ENCODE data around the gene LRRC25. TPM values are rescaled to one million over a fixed set of nuclear protein-coding genes. Genes with fewer than 3 reads are reported as not detected.
A peak's percentile ranks its signal among the peaks of the same experiment; 100 is the strongest.

LRRC25 gene
- total RNA-seq, 1 experiment from 2014 or later, result 0.31 TPM

DNA sequence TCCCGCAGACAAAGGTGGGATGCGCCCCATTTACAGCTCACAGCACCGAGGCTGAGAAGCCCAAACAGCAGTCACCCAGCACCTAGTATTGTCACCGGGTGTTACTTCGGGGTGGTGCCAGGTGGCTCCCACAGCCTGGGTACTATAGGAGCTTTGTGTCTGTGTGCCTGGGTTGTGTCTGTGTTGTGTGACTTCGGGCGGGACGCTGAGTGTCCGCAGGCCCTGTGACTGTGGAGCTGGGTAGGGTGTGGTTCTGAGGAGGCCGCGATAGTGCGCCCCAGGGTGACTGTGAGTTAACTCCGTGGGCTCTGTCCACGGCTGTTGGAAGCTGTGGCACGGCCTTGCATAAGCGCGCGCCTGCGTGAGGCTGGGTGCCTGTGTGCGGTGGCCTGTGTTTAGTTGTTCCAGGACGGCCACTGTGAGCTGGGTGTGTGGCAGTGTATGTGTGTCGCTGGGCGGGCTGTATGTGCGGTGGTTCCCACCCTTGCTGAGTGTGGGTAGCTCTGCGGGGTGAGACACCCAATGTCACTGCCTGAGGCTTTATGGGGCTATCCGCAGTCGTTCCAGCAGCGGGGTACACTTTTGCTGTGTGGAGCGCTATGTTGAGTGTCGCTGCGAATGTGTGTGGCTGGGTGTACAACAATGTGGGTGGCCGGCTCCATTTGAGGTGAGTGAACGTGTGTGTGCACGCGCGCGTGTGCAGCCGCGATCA is 21.2 kb upstream of the LRRC25 start:
- ChIA-PET POLR2A (interaction anchor here (0.6 to 3.0 kb wide), 5 partner anchors 10 to 475 kb away, joined by 3 to 12 read pairs (median 7); no protein-coding TSS in a partner anchor), CTCF (interaction anchor here (0.6 to 9.7 kb wide), 26 partner anchors 8 to 379 kb away, joined by 3 to 94 read pairs (median 4); partner anchors contain the start of genes GDF15, LSM4 and REX1BD)
- DNase-seq (ENCODE audit: low spot score) (no peak), ATAC-seq (no peak)
- Mint-ChIP-seq H3K27ac (no peak overlapping the region), H3K4me1 (peaks cover 27% of the 10 kb centered on the region), H3K9me3 (no peaks in the 10 kb centered on the region), H3K36me3 (no peaks in the 10 kb centered on the region), H3K27me3 (ENCODE audit: low read depth) (peaks cover 32% of the 10 kb centered on the region), H3K4me3 (peak overlapping the region; percentile 66)
- no peak for TF ChIP-seq SP1 (CRISPR knock-in tag; conservative IDR thresholded peaks at IDR 0.05)
- TF ChIP-seq RELA (CRISPR knock-in tag; IDR thresholded peaks at IDR 0.05; ENCODE audit: borderline replicate concordance), result no peak
- TF ChIP-seq, protein P1, sequence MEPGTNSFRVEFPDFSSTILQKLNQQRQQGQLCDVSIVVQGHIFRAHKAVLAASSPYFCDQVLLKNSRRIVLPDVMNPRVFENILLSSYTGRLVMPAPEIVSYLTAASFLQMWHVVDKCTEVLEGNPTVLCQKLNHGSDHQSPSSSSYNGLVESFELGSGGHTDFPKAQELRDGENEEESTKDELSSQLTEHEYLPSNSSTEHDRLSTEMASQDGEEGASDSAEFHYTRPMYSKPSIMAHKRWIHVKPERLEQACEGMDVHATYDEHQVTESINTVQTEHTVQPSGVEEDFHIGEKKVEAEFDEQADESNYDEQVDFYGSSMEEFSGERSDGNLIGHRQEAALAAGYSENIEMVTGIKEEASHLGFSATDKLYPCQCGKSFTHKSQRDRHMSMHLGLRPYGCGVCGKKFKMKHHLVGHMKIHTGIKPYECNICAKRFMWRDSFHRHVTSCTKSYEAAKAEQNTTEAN (CRISPR knock-in tag; IDR thresholded peaks at IDR 0.05), result no peak
- TF ChIP-seq SOX15 (CRISPR knock-in tag; IDR thresholded peaks at IDR 0.05), result no peak
- TF ChIP-seq TP53 (CRISPR knock-in tag; IDR thresholded peaks at IDR 0.05), result no peak
- no peak for TF ChIP-seq JUN (CRISPR knock-in tag; IDR thresholded peaks at IDR 0.05)
- TF ChIP-seq, protein P2, sequence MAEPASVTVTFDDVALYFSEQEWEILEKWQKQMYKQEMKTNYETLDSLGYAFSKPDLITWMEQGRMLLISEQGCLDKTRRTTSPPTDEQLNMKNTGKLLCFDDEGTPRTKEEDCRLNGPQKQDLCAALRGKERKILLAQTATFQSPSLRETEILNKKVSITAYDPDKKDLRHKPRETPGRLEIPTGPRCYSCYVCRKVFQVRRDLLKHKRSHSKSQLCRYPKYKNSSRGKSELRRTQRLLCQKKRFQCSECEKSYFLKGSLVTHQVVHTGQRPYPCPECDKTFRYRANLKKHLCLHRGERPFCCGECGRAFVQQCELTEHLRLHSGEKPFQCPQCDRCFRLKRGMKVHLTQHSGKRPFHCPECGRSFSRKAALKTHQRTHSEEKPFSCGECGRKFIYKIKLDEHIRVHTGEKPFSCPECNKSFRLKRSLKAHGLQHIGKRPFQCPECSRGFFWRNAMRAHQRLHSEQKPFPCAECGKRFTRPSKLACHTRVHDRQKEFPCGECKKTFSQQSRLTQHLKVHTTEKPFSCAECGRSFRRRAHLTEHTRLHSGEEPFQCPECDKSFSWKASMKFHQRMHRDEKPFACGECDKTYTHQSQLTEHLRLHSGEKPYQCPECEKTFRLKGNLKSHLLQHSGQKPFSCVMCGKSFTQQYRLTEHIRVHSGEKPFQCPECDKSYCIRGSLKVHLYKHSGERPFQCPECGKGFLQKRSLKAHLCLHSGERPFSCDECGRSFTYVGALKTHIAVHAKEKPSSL (CRISPR knock-in tag; conservative IDR thresholded peaks at IDR 0.05), result no peak
- TF ChIP-seq SMAD3 (CRISPR knock-in tag; IDR thresholded peaks at IDR 0.05; ENCODE audit: borderline replicate concordance), result no peak
- TF ChIP-seq, protein P3, sequence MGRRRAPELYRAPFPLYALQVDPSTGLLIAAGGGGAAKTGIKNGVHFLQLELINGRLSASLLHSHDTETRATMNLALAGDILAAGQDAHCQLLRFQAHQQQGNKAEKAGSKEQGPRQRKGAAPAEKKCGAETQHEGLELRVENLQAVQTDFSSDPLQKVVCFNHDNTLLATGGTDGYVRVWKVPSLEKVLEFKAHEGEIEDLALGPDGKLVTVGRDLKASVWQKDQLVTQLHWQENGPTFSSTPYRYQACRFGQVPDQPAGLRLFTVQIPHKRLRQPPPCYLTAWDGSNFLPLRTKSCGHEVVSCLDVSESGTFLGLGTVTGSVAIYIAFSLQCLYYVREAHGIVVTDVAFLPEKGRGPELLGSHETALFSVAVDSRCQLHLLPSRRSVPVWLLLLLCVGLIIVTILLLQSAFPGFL (CRISPR knock-in tag; IDR thresholded peaks at IDR 0.05; ENCODE audit: borderline replicate concordance), result no peak
- TF ChIP-seq, protein P4, sequence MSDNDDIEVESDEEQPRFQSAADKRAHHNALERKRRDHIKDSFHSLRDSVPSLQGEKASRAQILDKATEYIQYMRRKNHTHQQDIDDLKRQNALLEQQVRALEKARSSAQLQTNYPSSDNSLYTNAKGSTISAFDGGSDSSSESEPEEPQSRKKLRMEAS (CRISPR knock-in tag; IDR thresholded peaks at IDR 0.05), result no peak
- no peak for TF ChIP-seq NR2C2 (CRISPR knock-in tag; IDR thresholded peaks at IDR 0.05)
- no peak for TF ChIP-seq ATF1 (CRISPR knock-in tag; IDR thresholded peaks at IDR 0.05)
- TF ChIP-seq, protein P5, sequence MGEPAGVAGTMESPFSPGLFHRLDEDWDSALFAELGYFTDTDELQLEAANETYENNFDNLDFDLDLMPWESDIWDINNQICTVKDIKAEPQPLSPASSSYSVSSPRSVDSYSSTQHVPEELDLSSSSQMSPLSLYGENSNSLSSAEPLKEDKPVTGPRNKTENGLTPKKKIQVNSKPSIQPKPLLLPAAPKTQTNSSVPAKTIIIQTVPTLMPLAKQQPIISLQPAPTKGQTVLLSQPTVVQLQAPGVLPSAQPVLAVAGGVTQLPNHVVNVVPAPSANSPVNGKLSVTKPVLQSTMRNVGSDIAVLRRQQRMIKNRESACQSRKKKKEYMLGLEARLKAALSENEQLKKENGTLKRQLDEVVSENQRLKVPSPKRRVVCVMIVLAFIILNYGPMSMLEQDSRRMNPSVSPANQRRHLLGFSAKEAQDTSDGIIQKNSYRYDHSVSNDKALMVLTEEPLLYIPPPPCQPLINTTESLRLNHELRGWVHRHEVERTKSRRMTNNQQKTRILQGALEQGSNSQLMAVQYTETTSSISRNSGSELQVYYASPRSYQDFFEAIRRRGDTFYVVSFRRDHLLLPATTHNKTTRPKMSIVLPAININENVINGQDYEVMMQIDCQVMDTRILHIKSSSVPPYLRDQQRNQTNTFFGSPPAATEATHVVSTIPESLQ (CRISPR knock-in tag; IDR thresholded peaks at IDR 0.05), result no peak
- TF ChIP-seq, protein P6, sequence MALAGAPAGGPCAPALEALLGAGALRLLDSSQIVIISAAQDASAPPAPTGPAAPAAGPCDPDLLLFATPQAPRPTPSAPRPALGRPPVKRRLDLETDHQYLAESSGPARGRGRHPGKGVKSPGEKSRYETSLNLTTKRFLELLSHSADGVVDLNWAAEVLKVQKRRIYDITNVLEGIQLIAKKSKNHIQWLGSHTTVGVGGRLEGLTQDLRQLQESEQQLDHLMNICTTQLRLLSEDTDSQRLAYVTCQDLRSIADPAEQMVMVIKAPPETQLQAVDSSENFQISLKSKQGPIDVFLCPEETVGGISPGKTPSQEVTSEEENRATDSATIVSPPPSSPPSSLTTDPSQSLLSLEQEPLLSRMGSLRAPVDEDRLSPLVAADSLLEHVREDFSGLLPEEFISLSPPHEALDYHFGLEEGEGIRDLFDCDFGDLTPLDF (CRISPR knock-in tag; IDR thresholded peaks at IDR 0.05), result no peak
- TF ChIP-seq, protein P7, sequence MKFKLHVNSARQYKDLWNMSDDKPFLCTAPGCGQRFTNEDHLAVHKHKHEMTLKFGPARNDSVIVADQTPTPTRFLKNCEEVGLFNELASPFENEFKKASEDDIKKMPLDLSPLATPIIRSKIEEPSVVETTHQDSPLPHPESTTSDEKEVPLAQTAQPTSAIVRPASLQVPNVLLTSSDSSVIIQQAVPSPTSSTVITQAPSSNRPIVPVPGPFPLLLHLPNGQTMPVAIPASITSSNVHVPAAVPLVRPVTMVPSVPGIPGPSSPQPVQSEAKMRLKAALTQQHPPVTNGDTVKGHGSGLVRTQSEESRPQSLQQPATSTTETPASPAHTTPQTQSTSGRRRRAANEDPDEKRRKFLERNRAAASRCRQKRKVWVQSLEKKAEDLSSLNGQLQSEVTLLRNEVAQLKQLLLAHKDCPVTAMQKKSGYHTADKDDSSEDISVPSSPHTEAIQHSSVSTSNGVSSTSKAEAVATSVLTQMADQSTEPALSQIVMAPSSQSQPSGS (CRISPR knock-in tag; IDR thresholded peaks at IDR 0.05; ENCODE audit: borderline replicate concordance, low read depth), result no peak
- no peak for TF ChIP-seq ZNF396 (CRISPR knock-in tag; IDR thresholded peaks at IDR 0.05; ENCODE audit: borderline replicate concordance)
- TF ChIP-seq, protein P8, sequence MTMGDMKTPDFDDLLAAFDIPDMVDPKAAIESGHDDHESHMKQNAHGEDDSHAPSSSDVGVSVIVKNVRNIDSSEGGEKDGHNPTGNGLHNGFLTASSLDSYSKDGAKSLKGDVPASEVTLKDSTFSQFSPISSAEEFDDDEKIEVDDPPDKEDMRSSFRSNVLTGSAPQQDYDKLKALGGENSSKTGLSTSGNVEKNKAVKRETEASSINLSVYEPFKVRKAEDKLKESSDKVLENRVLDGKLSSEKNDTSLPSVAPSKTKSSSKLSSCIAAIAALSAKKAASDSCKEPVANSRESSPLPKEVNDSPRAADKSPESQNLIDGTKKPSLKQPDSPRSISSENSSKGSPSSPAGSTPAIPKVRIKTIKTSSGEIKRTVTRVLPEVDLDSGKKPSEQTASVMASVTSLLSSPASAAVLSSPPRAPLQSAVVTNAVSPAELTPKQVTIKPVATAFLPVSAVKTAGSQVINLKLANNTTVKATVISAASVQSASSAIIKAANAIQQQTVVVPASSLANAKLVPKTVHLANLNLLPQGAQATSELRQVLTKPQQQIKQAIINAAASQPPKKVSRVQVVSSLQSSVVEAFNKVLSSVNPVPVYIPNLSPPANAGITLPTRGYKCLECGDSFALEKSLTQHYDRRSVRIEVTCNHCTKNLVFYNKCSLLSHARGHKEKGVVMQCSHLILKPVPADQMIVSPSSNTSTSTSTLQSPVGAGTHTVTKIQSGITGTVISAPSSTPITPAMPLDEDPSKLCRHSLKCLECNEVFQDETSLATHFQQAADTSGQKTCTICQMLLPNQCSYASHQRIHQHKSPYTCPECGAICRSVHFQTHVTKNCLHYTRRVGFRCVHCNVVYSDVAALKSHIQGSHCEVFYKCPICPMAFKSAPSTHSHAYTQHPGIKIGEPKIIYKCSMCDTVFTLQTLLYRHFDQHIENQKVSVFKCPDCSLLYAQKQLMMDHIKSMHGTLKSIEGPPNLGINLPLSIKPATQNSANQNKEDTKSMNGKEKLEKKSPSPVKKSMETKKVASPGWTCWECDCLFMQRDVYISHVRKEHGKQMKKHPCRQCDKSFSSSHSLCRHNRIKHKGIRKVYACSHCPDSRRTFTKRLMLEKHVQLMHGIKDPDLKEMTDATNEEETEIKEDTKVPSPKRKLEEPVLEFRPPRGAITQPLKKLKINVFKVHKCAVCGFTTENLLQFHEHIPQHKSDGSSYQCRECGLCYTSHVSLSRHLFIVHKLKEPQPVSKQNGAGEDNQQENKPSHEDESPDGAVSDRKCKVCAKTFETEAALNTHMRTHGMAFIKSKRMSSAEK (CRISPR knock-in tag; IDR thresholded peaks at IDR 0.05; ENCODE audit: borderline replicate concordance), result no peak
- TF ChIP-seq GRHL2 (CRISPR knock-in tag; IDR thresholded peaks at IDR 0.05; ENCODE audit: insufficient replicate concordance, severe bottlenecking), result no peak
- TF ChIP-seq ZNF263 (CRISPR knock-in tag; IDR thresholded peaks at IDR 0.05; ENCODE audit: low read depth), result no peak
- TF ChIP-seq NR3C1 (CRISPR knock-in tag; conservative IDR thresholded peaks at IDR 0.05; ENCODE audit: low read depth), result no peak

All from WTC11 (cell line).